ENCODE data around the gene PPM1F.
A peak's percentile ranks its signal among the peaks of the same experiment; 100 is the strongest.

PPM1F gene

DNA sequence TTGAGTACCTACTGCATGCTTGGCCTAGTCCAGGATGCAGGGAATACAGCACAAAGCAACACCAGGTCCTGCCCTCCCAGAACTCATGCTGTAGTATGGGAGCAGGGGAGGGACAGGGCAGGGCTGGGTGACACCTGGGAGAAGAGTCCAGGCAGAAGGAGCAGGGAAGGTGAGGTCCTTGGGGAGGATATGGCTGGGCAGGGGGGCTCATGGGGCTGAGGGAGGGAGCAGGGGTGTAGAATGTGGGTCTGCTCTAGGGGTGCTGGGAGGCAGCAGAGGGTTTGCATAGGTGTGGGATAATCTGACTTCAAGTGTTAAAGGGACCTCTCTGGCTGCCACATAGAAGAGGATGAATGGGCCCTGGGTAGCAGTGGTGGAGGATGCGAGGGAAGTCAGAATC, 25.2 kb upstream of the PPM1F start:
- TF ChIP-seq, protein P1, sequence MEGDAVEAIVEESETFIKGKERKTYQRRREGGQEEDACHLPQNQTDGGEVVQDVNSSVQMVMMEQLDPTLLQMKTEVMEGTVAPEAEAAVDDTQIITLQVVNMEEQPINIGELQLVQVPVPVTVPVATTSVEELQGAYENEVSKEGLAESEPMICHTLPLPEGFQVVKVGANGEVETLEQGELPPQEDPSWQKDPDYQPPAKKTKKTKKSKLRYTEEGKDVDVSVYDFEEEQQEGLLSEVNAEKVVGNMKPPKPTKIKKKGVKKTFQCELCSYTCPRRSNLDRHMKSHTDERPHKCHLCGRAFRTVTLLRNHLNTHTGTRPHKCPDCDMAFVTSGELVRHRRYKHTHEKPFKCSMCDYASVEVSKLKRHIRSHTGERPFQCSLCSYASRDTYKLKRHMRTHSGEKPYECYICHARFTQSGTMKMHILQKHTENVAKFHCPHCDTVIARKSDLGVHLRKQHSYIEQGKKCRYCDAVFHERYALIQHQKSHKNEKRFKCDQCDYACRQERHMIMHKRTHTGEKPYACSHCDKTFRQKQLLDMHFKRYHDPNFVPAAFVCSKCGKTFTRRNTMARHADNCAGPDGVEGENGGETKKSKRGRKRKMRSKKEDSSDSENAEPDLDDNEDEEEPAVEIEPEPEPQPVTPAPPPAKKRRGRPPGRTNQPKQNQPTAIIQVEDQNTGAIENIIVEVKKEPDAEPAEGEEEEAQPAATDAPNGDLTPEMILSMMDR (IDR thresholded peaks at IDR 0.05; ENCODE audit: low read depth, low read length) = no peak
- H3K4me3 ChIP-seq (ENCODE audit: low read depth, low read length) = no peak overlapping the region
- in situ Hi-C loops (cut with HindIII; ENCODE audit: low sequenced_read_pairs) = no loop called here
- no peak for DNase-seq (ENCODE audit: low read depth, low spot score)

DNA sequence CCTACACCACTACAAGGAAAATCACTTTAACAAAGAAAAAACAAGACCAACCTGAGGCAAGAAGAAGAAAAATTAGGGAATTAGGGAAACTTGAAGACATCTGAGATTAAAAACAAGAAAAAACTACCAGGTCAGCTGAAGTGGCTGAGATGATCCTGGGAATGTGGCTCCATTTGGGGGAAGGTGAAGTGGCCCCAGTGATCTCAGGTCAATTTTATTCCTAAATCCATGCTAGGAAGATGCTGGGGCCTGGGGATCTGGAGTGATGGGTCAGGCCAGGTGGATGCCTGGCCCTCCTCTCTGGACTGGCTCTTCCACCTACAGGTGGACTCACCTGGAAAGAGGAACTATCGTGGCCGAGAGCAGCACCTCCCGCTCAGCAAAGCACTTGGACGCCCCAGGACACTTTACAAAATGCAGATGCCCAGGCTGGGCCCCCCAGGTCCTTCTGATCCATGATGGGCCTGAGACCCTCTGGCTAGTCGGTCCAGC, 23.3 kb upstream of the PPM1F start:
- no peak for DNase-seq (ENCODE audit: low read depth, low spot score)
- TF ChIP-seq, protein P1 (IDR thresholded peaks at IDR 0.05; ENCODE audit: low read depth, low read length) = no peak
- in situ Hi-C loops (cut with HindIII; ENCODE audit: low sequenced_read_pairs) = no loop called here
- no peak overlapping the region for H3K4me3 ChIP-seq (ENCODE audit: low read depth, low read length)

DNA sequence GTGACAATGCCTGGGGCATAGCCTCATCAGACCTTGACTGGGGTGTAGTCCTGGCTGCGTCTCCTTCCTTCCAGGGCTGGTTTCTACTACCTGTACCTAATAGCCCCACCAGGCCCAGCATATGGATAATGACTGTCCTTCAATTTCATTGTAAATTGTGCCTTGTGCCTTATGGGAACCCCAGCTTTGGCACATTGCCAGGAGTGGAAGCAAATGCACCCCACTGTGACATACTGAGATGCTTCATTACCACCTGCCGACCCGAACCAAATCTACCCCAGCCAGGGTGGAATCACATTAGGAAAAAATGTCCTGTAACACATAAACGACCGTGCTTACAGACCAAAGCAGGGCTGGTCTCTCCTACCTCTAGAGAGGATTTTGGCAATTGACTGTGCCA, 22.6 kb upstream of the PPM1F start:
- in situ Hi-C loops (cut with HindIII; ENCODE audit: low sequenced_read_pairs) = no loop called here

DNA sequence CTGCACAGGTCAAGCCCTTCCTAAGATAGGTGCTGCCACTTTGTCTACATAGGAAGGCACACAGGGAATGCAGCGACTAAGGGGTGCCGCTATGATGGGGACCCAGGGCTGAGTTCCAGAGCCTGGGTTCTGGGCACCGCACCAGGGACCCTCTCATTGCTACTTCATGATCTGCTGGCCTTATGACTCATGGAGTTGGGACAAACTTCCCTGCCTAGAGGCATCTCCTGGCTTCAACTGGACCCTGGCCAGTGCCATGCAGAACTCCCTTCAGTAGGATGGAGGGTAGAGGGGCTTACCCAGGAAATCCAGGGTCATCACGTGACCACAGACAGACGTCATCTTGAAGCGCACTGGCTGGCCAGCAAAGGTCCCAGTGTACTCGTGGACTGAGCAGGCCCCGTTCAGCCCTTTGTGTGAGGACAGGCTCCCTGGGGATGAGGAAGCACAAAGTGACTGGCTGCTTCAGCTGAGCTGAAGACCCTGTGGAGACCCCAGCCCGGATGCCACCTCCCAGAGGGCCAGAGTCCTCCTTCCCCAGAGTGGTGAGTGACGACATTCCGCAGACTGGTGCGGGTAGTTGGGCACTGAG, 21.5 kb upstream of the PPM1F start:
- TF ChIP-seq, protein P1 (IDR thresholded peaks at IDR 0.05; ENCODE audit: low read depth, low read length) = no peak
- no peak overlapping the region for H3K4me3 ChIP-seq (ENCODE audit: low read depth, low read length)
- DNase-seq (ENCODE audit: low read depth, low spot score) = no peak
- in situ Hi-C loops (cut with HindIII; ENCODE audit: low sequenced_read_pairs) = no loop called here

More for the DNA sequence above, 22.6 kb upstream of the PPM1F start:
- no peak overlapping the region for H3K4me3 ChIP-seq (ENCODE audit: low read depth, low read length)
- TF ChIP-seq, protein P1 (IDR thresholded peaks at IDR 0.05; ENCODE audit: low read depth, low read length) = no peak
- DNase-seq (ENCODE audit: low read depth, low spot score) = no peak

DNA sequence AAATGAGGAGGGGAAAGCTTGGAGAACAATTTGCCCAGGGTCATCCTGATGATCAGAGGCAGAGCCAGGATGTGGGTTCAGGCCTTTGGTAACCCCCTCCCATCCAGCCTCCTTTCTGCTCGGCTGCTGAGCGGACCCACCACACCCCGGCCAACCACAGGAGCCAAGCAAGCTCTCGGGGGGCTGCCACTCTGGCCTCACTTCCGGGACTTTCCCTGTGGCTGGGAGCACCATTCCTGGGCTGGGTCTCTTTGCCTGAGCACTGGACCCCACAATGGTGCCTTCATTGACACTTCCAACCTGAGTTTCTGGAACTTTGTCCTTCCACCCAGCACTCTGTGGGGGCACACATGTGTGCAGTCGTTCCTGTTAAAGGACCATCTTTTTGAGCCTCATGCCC, 20.2 kb upstream of the PPM1F start:
- DNase-seq (ENCODE audit: low read depth, low spot score) = no peak
- in situ Hi-C loops (cut with HindIII; ENCODE audit: low sequenced_read_pairs) = no loop called here
- H3K4me3 ChIP-seq (ENCODE audit: low read depth, low read length) = no peak overlapping the region
- TF ChIP-seq, protein P1 (IDR thresholded peaks at IDR 0.05; ENCODE audit: low read depth, low read length) = no peak

DNA sequence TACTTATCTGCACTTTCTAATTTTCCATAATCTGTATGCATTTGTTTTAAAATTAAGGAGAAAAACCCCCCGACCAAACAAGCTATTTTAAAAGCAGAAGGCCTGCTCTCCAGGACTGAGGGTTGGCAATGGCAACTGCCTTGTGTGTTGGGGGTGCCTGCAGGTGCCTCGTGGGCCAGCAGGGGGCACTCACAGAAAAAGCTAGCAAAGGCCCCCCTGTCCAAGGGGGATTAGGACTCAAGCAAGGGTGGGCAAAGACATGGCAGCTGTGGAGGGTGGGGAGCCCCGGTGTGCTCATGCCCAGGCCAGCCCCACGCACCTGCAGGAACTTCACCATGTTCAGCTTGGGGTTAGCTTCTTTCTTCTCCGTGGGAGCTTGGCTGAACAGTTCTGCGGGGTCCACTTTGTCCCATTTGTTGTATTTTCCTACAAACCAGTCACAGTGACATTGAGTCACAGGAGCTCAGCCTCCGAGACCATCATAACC, 19.7 kb upstream of the PPM1F start:
- TF ChIP-seq, protein P1 (IDR thresholded peaks at IDR 0.05; ENCODE audit: low read depth, low read length) = peak; percentile 95
- in situ Hi-C loops (cut with HindIII; ENCODE audit: low sequenced_read_pairs) = no loop called here
- H3K4me3 ChIP-seq (ENCODE audit: low read depth, low read length) = no peak overlapping the region
- DNase-seq (ENCODE audit: low read depth, low spot score) = peak; percentile 31
